Measurements from ENCODE around the gene THBS2.

GRCh38 chr6:169271877-169272216 lies 18.2 kb upstream of the THBS2 start:
- TF ChIP-seq, protein P1, sequence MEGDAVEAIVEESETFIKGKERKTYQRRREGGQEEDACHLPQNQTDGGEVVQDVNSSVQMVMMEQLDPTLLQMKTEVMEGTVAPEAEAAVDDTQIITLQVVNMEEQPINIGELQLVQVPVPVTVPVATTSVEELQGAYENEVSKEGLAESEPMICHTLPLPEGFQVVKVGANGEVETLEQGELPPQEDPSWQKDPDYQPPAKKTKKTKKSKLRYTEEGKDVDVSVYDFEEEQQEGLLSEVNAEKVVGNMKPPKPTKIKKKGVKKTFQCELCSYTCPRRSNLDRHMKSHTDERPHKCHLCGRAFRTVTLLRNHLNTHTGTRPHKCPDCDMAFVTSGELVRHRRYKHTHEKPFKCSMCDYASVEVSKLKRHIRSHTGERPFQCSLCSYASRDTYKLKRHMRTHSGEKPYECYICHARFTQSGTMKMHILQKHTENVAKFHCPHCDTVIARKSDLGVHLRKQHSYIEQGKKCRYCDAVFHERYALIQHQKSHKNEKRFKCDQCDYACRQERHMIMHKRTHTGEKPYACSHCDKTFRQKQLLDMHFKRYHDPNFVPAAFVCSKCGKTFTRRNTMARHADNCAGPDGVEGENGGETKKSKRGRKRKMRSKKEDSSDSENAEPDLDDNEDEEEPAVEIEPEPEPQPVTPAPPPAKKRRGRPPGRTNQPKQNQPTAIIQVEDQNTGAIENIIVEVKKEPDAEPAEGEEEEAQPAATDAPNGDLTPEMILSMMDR (conservative IDR thresholded peaks at IDR 0.05 in 1 of 2, IDR thresholded peaks at IDR 0.05 in 1 of 2; ENCODE audit: extremely low read depth in 1 of 2, insufficient read depth in 1 of 2, low read depth in 1 of 2, low read length in 2 of 2) = no peak
- TF ChIP-seq EZH2 (IDR thresholded peaks at IDR 0.05; ENCODE audit: borderline replicate concordance, low read length) = no peak

Data from mammary epithelial cell (primary cell).